IPS-18c (cell line): ENCODE results near the gene EGFR.

Source experiments
- H3K4me3 ChIP-seq: 2 replicates; pipeline ENCODE4 v1.7.0; 2013; ENCODE audit warnings: low read depth, mild to moderate bottlenecking, low read length, moderate library complexity; ENCODE audit not compliant: insufficient read depth
- H3K9me3 ChIP-seq: one replicate; pipeline ENCODE4 v1.6.1; 2013; ENCODE audit warnings: mild to moderate bottlenecking, low read length, moderate library complexity; ENCODE audit not compliant: control insufficient read depth, insufficient read depth

The EGFR gene

GRCh38 chr7:55066938-55067337, 48.1 kb downstream of the EGFR start:
- Histone ChIP-seq H3K9me3 (no peaks in the 10 kb centered on the region), H3K4me3 (no peak overlapping the region)

- no peaks in the 10 kb centered on the region for H3K9me3 ChIP-seq
- no peak overlapping the region for H3K4me3 ChIP-seq
These were observed 48.9 kb downstream of the EGFR start for GRCh38 chr7:55067748-55068147.

GRCh38 chr7:55069271-55069792, 50.5 kb downstream of the EGFR start:
- Histone ChIP-seq H3K9me3 (no peaks in the 10 kb centered on the region), H3K4me3 (no peak overlapping the region)

- no peak overlapping the region for H3K4me3 ChIP-seq
These were observed 51.5 kb downstream of the EGFR start for GRCh38 chr7:55070271-55070743.

GRCh38 chr7:55070854-55071253, 52.0 kb downstream of the EGFR start:
- Histone ChIP-seq H3K4me3 (no peak overlapping the region), H3K9me3 (no peaks in the 10 kb centered on the region)

More at GRCh38 chr7:55070271-55070743, 51.5 kb downstream of the EGFR start:
- H3K9me3 ChIP-seq: no peaks in the 10 kb centered on the region

GRCh38 chr7:55071411-55072175, 52.8 kb downstream of the EGFR start:
- Histone ChIP-seq H3K9me3 (no peaks in the 10 kb centered on the region), H3K4me3 (no peak overlapping the region)

- no peak overlapping the region for H3K4me3 ChIP-seq
- no peaks in the 10 kb centered on the region for H3K9me3 ChIP-seq
These were observed 53.4 kb downstream of the EGFR start for GRCh38 chr7:55072251-55072650.

- H3K4me3 ChIP-seq: no peak overlapping the region
- H3K9me3 ChIP-seq: no peaks in the 10 kb centered on the region
These were observed 54.3 kb downstream of the EGFR start for GRCh38 chr7:55073051-55073511.

- Histone ChIP-seq H3K9me3 (no peaks in the 10 kb centered on the region), H3K4me3 (no peak overlapping the region)
These were observed 55.2 kb downstream of the EGFR start for GRCh38 chr7:55073976-55074528.

GRCh38 chr7:55075464-55076021, 56.7 kb downstream of the EGFR start:
- Histone ChIP-seq H3K4me3 (no peak overlapping the region), H3K9me3 (no peaks in the 10 kb centered on the region)

- Histone ChIP-seq H3K4me3 (no peak overlapping the region), H3K9me3 (no peaks in the 10 kb centered on the region)
These were observed 59.0 kb downstream of the EGFR start for GRCh38 chr7:55077561-55078410.

GRCh38 chr7:55078465-55079372, 59.9 kb downstream of the EGFR start:
- Histone ChIP-seq H3K9me3 (no peaks in the 10 kb centered on the region), H3K4me3 (no peak overlapping the region)

GRCh38 chr7:55080000-55080623, 61.3 kb downstream of the EGFR start:
- no peak overlapping the region for H3K4me3 ChIP-seq
- peaks cover 5% of the 10 kb centered on the region for H3K9me3 ChIP-seq

- Histone ChIP-seq H3K4me3 (no peak overlapping the region), H3K9me3 (peaks cover 6% of the 10 kb centered on the region)
These were observed 62.3 kb downstream of the EGFR start for GRCh38 chr7:55081068-55081467.

GRCh38 chr7:55081472-55082227, 62.8 kb downstream of the EGFR start:
- Histone ChIP-seq H3K9me3 (peaks cover 6% of the 10 kb centered on the region), H3K4me3 (no peak overlapping the region)
